ENCODE results near the gene PRDM5. TPM values are rescaled to one million over a fixed set of nuclear protein-coding genes. Genes with fewer than 3 reads are reported as not detected.
A peak's percentile ranks its signal among the peaks of the same experiment; 100 is the strongest.

Gene PRDM5
- total RNA-seq, 6 donors from 2014 or later = 8.0 to 28.3 (median 18.9) TPM

DNA sequence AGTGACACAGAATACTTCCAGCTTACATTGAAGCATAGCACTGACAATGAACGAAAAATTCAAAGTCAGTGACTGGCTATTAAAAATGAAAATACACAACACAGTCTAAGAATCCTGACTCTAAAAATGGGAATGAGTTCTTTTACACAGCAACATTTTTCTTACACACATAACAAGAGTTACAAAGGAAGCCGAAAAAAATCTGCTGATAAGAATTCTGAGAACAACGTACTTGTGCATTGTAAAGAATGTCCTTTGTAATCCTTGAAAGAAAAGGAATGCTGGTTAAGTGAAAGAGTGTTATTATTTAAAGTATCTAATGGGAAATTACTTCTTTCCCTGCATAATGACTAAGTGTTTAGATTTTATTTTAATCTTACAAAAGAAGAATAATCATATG, 199.4 kb downstream of the PRDM5 start:
- Histone ChIP-seq H3K9me3 (no peaks in the 10 kb centered on the region), H3K27me3 (no peaks in the 10 kb centered on the region), H3K4me3 (no peak overlapping the region), H3K27ac (no peak overlapping the region), H3K36me3 (no peaks in the 10 kb centered on the region), H3K4me1 (peaks cover 0 to 7% (median 0%) of the 10 kb centered on the region in 4 donors)
- ATAC-seq (ENCODE audit: low FRiP score in 2 of 2) (no peak), DNase-seq (no peak)
- WGBS, 2 donors = 44 to 55% methylated on average over 3 of the region's 3 CpGs
- TF ChIP-seq, protein P1, sequence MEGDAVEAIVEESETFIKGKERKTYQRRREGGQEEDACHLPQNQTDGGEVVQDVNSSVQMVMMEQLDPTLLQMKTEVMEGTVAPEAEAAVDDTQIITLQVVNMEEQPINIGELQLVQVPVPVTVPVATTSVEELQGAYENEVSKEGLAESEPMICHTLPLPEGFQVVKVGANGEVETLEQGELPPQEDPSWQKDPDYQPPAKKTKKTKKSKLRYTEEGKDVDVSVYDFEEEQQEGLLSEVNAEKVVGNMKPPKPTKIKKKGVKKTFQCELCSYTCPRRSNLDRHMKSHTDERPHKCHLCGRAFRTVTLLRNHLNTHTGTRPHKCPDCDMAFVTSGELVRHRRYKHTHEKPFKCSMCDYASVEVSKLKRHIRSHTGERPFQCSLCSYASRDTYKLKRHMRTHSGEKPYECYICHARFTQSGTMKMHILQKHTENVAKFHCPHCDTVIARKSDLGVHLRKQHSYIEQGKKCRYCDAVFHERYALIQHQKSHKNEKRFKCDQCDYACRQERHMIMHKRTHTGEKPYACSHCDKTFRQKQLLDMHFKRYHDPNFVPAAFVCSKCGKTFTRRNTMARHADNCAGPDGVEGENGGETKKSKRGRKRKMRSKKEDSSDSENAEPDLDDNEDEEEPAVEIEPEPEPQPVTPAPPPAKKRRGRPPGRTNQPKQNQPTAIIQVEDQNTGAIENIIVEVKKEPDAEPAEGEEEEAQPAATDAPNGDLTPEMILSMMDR (IDR thresholded peaks at IDR 0.05) = no peak
- TF ChIP-seq EP300 (IDR thresholded peaks at IDR 0.05) (no peak), POLR2A (IDR thresholded peaks at IDR 0.05) (no peak), POLR2AphosphoS5 (IDR thresholded peaks at IDR 0.05) (no peak)

DNA sequence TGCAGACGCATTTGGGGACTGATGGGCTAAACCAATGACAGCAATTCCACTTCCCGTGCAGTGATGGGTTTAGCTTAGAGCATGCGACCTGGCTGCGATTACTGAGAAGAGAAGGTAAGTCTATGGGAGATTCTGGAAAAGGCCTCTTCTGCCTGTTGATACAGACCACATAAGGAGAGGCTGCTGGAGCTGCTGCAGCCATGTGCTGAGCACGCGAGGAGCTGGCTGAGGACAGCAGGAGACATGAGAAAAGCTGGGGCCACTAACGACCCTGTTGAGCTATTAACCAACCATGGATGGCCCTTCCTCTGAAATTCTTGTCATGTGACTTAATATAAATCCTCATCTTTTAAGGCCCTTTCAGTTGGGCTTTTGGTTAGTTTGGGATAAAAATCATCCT, 199.9 kb downstream of the PRDM5 start:
- peaks cover 0 to 7% (median 0%) of the 10 kb centered on the region in 4 donors for H3K4me1 ChIP-seq
- H3K27me3 ChIP-seq = no peaks in the 10 kb centered on the region
- H3K36me3 ChIP-seq = no peaks in the 10 kb centered on the region
- ATAC-seq (ENCODE audit: low FRiP score in 2 of 2) (no peak), DNase-seq (peak in 1 of 2 donors; percentile 17)
- TF ChIP-seq, protein P1 (IDR thresholded peaks at IDR 0.05) = no peak
- no peak for TF ChIP-seq EP300 (IDR thresholded peaks at IDR 0.05)
- no peaks in the 10 kb centered on the region for H3K9me3 ChIP-seq
- H3K4me3 ChIP-seq = no peak overlapping the region
- 92 to 97% methylated on average over 7 of the region's 7 CpGs for WGBS, 2 donors
- H3K27ac ChIP-seq = no peak overlapping the region

DNA sequence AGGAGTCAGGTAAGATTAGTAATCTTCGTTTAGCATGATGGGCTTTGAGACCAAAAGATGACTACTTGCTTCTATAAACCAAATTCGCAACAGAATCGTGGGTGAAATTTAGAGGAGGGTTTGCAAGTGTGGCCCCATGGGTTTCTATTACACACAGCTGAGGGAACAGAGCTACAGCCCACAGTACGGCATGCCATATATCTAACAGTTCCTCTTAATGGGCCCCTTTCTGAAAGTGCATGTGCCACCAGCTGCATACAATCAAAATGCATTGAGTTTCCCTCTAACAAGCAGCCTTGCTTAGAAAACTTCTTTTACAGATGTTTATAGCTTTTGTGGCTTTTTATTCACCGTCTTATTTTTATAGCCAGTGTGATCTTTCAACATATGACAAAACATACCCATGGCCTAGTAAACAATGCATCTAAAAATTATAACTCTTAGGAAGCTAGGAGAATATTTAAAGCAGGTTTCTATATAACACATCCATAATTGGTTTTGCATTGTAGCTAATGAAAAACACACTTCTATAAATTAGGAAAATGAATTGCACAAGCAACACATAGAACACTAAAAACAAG, 202.1 kb downstream of the PRDM5 start:
- Histone ChIP-seq H3K4me3 (no peak overlapping the region), H3K27me3 (no peaks in the 10 kb centered on the region), H3K36me3 (no peaks in the 10 kb centered on the region), H3K9me3 (no peaks in the 10 kb centered on the region), H3K27ac (no peak overlapping the region), H3K4me1 (peaks cover 0 to 7% (median 0%) of the 10 kb centered on the region in 4 donors)
- 85 to 87% methylated on average over 5 of the region's 5 CpGs for WGBS, 2 donors
- TF ChIP-seq EP300 (IDR thresholded peaks at IDR 0.05) = no peak
- DNase-seq (no peak), ATAC-seq (ENCODE audit: low FRiP score in 2 of 2) (no peak)

- ATAC-seq (ENCODE audit: low FRiP score in 2 of 2) (peak in 1 of 2 donors; percentile 77), DNase-seq (no peak)
- H3K4me1 ChIP-seq = peaks cover 0 to 7% (median 0%) of the 10 kb centered on the region in 4 donors
- no peaks in the 10 kb centered on the region for H3K36me3 ChIP-seq
- H3K27me3 ChIP-seq = no peaks in the 10 kb centered on the region
- H3K4me3 ChIP-seq = no peak overlapping the region
- H3K9me3 ChIP-seq = no peaks in the 10 kb centered on the region
- TF ChIP-seq POLR2A (IDR thresholded peaks at IDR 0.05) (no peak), EP300 (IDR thresholded peaks at IDR 0.05) (no peak), POLR2AphosphoS5 (IDR thresholded peaks at IDR 0.05) (no peak)
- TF ChIP-seq, protein P1 (IDR thresholded peaks at IDR 0.05) = peak; percentile 31 to 47 (median 43)
- H3K27ac ChIP-seq = no peak overlapping the region
- WGBS, 2 donors = 17 to 25% methylated on average over 5 of the region's 5 CpGs
These were observed 203.5 kb downstream of the PRDM5 start for GRCh38 chr4:120718979-120719566.

- Histone ChIP-seq H3K36me3 (no peaks in the 10 kb centered on the region), H3K27ac (no peak overlapping the region), H3K4me1 (no peaks in the 10 kb centered on the region), H3K27me3 (no peaks in the 10 kb centered on the region), H3K4me3 (no peak overlapping the region), H3K9me3 (no peaks in the 10 kb centered on the region)
- TF ChIP-seq, protein P1 (IDR thresholded peaks at IDR 0.05) = no peak
- TF ChIP-seq POLR2A (IDR thresholded peaks at IDR 0.05) (no peak), EP300 (IDR thresholded peaks at IDR 0.05) (no peak), POLR2AphosphoS5 (IDR thresholded peaks at IDR 0.05) (no peak)
- WGBS, 2 donors = 84 to 100% methylated on average over 1 of the region's 1 CpG
- ATAC-seq (ENCODE audit: low FRiP score in 2 of 2) = no peak
- DNase-seq = no peak
These were observed 206.2 kb downstream of the PRDM5 start for GRCh38 chr4:120716346-120716745.
